ENCODE results near the gene C3orf49. TPM values are rescaled to one million over a fixed set of nuclear protein-coding genes. Genes with fewer than 3 reads are reported as not detected.

Gene C3orf49
- polyA plus RNA-seq, 1 of the 3 experiments (the other 2 are of a cell fraction): not detected

DNA sequence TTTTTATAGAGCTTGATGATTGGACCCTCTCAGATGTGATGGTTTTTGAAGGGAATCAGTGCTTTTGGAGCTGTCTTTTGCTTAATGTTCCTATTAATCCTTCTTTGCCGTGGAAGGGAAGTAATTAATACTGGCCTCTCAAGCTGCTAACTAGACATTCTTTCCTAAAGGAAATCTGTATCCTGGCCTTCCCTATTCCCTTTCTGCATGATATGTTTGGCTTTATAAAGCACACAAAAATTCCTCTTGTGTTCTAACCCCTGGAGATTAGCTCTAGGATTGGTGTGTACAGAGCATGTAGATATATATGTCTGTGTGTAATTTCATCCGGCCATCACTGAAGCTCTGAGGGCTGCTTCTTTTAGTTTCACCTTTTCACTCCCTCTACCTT lies 51.5 kb downstream of the C3orf49 start:
- no peak for DNase-seq
- Histone ChIP-seq H3K9ac (no peak overlapping the region), H3K9me3 (no peaks in the 10 kb centered on the region), H3K36me3 (replicated peaks in 1 of 2; ENCODE audit: control insufficient read depth in 1 of 2, insufficient read depth in 2 of 2, low read length in 1 of 2) (peaks cover 0 to 14% of the 10 kb centered on the region in 2 experiments), H3K4me3 (ENCODE audit: low read depth in 2 of 2, low read length in 1 of 2) (no peak overlapping the region), H3K9me2 (no peaks in the 10 kb centered on the region), H3K27me3 (ENCODE audit: insufficient read depth) (no peaks in the 10 kb centered on the region), H3K4me2 (no peak overlapping the region), H2AFZ (ENCODE audit: low read depth) (no peak overlapping the region), H3K4me1 (ENCODE audit: control insufficient read depth in 1 of 2, insufficient read depth in 2 of 2, low read depth in 1 of 2, low read length in 1 of 2) (peaks cover 3 to 10% of the 10 kb centered on the region in 2 experiments; a peak in 3 of 4 replicates), H3K79me2 (ENCODE audit: insufficient read depth) (peaks cover 87% of the 10 kb centered on the region), H3F3A (replicated peaks; ENCODE audit: insufficient read depth) (peaks cover 13% of the 10 kb centered on the region), H3K27ac (ENCODE audit: low read depth in 2 of 2, low read length in 1 of 2) (no peak overlapping the region; a peak in 1 of 4 replicates), H4K20me1 (ENCODE audit: insufficient read depth) (peaks cover 43% of the 10 kb centered on the region)
- 95% methylated on average over 2 of the region's 2 CpGs for WGBS (ENCODE audit: low lambda C conversion rate)
- ChIA-PET POLR2A (no interaction called here), CTCF (interaction anchor here (1.1 to 1.3 kb wide), 3 partner anchors 12 to 53 kb away, joined by 3 to 4 read pairs (median 4); no protein-coding TSS in a partner anchor)
- TF ChIP-seq RFX5 (IDR thresholded peaks at IDR 0.05; ENCODE audit: low read length): no peak
- TF ChIP-seq EZH2phosphoT487 (IDR thresholded peaks at IDR 0.05; ENCODE audit: borderline replicate concordance, low read depth): no peak
- no peak for TF ChIP-seq PBX3 (IDR thresholded peaks at IDR 0.05)
- TF ChIP-seq NFIC (IDR thresholded peaks at IDR 0.05; ENCODE audit: borderline replicate concordance): no peak
- TF ChIP-seq, protein P1, sequence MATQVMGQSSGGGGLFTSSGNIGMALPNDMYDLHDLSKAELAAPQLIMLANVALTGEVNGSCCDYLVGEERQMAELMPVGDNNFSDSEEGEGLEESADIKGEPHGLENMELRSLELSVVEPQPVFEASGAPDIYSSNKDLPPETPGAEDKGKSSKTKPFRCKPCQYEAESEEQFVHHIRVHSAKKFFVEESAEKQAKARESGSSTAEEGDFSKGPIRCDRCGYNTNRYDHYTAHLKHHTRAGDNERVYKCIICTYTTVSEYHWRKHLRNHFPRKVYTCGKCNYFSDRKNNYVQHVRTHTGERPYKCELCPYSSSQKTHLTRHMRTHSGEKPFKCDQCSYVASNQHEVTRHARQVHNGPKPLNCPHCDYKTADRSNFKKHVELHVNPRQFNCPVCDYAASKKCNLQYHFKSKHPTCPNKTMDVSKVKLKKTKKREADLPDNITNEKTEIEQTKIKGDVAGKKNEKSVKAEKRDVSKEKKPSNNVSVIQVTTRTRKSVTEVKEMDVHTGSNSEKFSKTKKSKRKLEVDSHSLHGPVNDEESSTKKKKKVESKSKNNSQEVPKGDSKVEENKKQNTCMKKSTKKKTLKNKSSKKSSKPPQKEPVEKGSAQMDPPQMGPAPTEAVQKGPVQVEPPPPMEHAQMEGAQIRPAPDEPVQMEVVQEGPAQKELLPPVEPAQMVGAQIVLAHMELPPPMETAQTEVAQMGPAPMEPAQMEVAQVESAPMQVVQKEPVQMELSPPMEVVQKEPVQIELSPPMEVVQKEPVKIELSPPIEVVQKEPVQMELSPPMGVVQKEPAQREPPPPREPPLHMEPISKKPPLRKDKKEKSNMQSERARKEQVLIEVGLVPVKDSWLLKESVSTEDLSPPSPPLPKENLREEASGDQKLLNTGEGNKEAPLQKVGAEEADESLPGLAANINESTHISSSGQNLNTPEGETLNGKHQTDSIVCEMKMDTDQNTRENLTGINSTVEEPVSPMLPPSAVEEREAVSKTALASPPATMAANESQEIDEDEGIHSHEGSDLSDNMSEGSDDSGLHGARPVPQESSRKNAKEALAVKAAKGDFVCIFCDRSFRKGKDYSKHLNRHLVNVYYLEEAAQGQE (IDR thresholded peaks at IDR 0.05; ENCODE audit: low read depth, low read length): no peak
- TF ChIP-seq RAD21 (IDR thresholded peaks at IDR 0.05; ENCODE audit: low read length): no peak
- no peak for TF ChIP-seq CTCF (IDR thresholded peaks at IDR 0.05)
- TF ChIP-seq FOXM1 (IDR thresholded peaks at IDR 0.05; ENCODE audit: low read depth): no peak
- TF ChIP-seq GABPA (IDR thresholded peaks at IDR 0.05; ENCODE audit: low read depth): no peak
- TF ChIP-seq POLR2AphosphoS5 (IDR thresholded peaks at IDR 0.05; ENCODE audit: low read depth, low read length): no peak
- TF ChIP-seq RCOR1 (IDR thresholded peaks at IDR 0.05; ENCODE audit: low read length): no peak
- no peak for TF ChIP-seq SIN3A (IDR thresholded peaks at IDR 0.05; ENCODE audit: borderline replicate concordance, low read depth, low read length)
- TF ChIP-seq JUND (IDR thresholded peaks at IDR 0.05): no peak
- no peak for TF ChIP-seq FOXJ3 (CRISPR knock-in tag; IDR thresholded peaks at IDR 0.05)
- no peak for TF ChIP-seq YY1 (IDR thresholded peaks at IDR 0.05; ENCODE audit: low read depth)
- no peak for TF ChIP-seq NRF1 (IDR thresholded peaks at IDR 0.05; ENCODE audit: low read depth, low read length)

Measured in SK-N-SH (cell line).